Body of pancreas (tissue), 4 donors: ENCODE results near the gene KIDINS220. TPM values are rescaled to one million over a fixed set of nuclear protein-coding genes. Genes with fewer than 3 reads are reported as not detected.

Source experiments
- ATAC-seq: fragments of 150-250 bp; one replicate; pipeline ENCODE4 v1.9.1; 2016
- DNase-seq, 4 donors: peaks; one replicate each; pipeline ENCODE4 v3.0.0-alpha.2; 2019
- H3K27ac ChIP-seq, 4 donors: fragments of 200-600 bp; sonication (generic); 1 replicate in 3 of 4; 2 replicates in 1 of 4; pipeline versions ENCODE4 v1.5.1 to v1.6.1; 2016 to 2019; ENCODE audit warnings: mild to moderate bottlenecking in 1 of 4, mixed read lengths in 1 of 4, moderate library complexity in 1 of 4
- H3K27me3 ChIP-seq, 2 donors: fragments of 200-600 bp; sonication (generic); one replicate each; pipeline ENCODE4 v1.6.0; 2016; ENCODE audit warnings: mild to moderate bottlenecking in 1 of 2
- H3K36me3 ChIP-seq, 2 donors: fragments of 200-600 bp; sonication (generic); replicated peaks in 1 of 2; 2 replicates each; pipeline ENCODE4 v1.5.1; 2016; ENCODE audit warnings: low read depth in 2 of 2; ENCODE audit not compliant: insufficient read depth in 1 of 2
- H3K4me1 ChIP-seq: fragments of 200-600 bp; sonication (generic); one replicate; pipeline ENCODE4 v1.6.0; 2016
- H3K4me3 ChIP-seq, 2 donors: fragments of 200-600 bp; sonication (generic); 1 replicate in 1 of 2; 2 replicates in 1 of 2; pipeline ENCODE4 v1.5.1; 2016 to 2019
- H3K9me3 ChIP-seq, 3 donors: fragments of 200-600 bp; sonication (generic); 1 replicate in 2 of 3; 2 replicates in 1 of 3; pipeline ENCODE4 v1.5.1; 2016
- CTCF ChIP-seq, 7 experiments: fragments of 450-650 bp in 4 of 7; fragments of 200-600 bp in 3 of 7; sonication (generic) in 3 of 7; IDR thresholded peaks; one replicate each; pipeline ENCODE4 v1.5.1; 2016 to 2019; ENCODE audit warnings: antibody characterized with exemption in 7 of 7
- POLR2A ChIP-seq, 3 donors: fragments of 450-650 bp; IDR thresholded peaks; one replicate each; pipeline ENCODE4 v1.6.1; 2016; ENCODE audit warnings: antibody characterized with exemption in 3 of 3, mild to moderate bottlenecking in 2 of 3
- WGBS, 2 donors: methylation state at CpG; one replicate each; pipeline ENCODE4 v1.1.5; 2017; 5-methylcytosine and 5-hydroxymethylcytosine counted together
- intact Hi-C: fragments of 100-400 bp; cut with DNase I; formaldehyde crosslinking; loops from one replicate; pipeline ENCODE4 v1.15.1; 2023
- total RNA-seq, 2 donors: library from RNA; depleted of rRNA; stranded (reverse); fragments of >200 nt; gene quantifications; one replicate each; pipeline ENCODE4 v1.1.0, GENCODE V29; 2016

KIDINS220 gene
- total RNA-seq, 2 donors from 2014 or later = 43.6 to 45.2 TPM

- DNase-seq (no peak), ATAC-seq (no peak)
- intact Hi-C loops = no loop called here
- 81 to 86% methylated on average over 7 of the region's 7 CpGs for WGBS, 2 donors
- Histone ChIP-seq H3K27me3 (no peaks in the 10 kb centered on the region), H3K36me3 (peaks cover 0 to 8% of the 10 kb centered on the region in 2 donors), H3K9me3 (no peaks in the 10 kb centered on the region), H3K4me1 (no peaks in the 10 kb centered on the region), H3K4me3 (no peak overlapping the region), H3K27ac (no peak overlapping the region)
- no peak for TF ChIP-seq POLR2A (IDR thresholded peaks at IDR 0.05)
- TF ChIP-seq CTCF (IDR thresholded peaks at IDR 0.05) = no peak
These were observed 111.6 kb downstream of the KIDINS220 start for GRCh38 chr2:8725838-8726237.

GRCh38 chr2:8722986-8723385 lies 114.4 kb downstream of the KIDINS220 start:
- Histone ChIP-seq H3K9me3 (no peaks in the 10 kb centered on the region), H3K4me3 (no peak overlapping the region), H3K27ac (no peak overlapping the region), H3K27me3 (no peaks in the 10 kb centered on the region), H3K36me3 (no peaks in the 10 kb centered on the region), H3K4me1 (no peaks in the 10 kb centered on the region)
- ATAC-seq (no peak), DNase-seq (no peak)
- 86 to 92% methylated on average over 10 of the region's 10 CpGs for WGBS, 2 donors
- TF ChIP-seq CTCF (IDR thresholded peaks at IDR 0.05) (no peak), POLR2A (IDR thresholded peaks at IDR 0.05) (no peak)
- intact Hi-C loops = no loop called here

DNA sequence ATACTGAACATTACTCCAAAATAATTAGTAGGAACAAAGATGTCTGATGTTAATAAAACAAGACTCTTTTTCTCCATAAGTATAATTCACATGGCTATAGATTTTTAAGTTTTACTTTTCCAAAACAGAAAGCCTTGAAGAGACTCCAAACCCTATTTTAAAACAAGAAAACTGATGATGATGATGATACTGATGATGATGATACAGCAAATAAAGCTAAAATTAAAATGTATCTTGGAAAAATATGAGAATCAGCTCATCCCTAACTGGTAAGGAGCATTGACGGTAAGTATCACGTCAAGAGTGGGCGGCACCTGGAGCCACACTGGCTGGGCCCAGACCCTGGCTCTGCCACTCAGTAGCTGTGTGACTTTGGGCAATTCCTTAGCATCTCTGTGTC lies 116.0 kb downstream of the KIDINS220 start:
- no peaks in the 10 kb centered on the region for H3K4me1 ChIP-seq
- no peaks in the 10 kb centered on the region for H3K27me3 ChIP-seq
- H3K9me3 ChIP-seq = no peaks in the 10 kb centered on the region
- no peaks in the 10 kb centered on the region for H3K36me3 ChIP-seq
- ATAC-seq (no peak), DNase-seq (no peak)
- WGBS, 2 donors = 87 to 94% methylated on average over 3 of the region's 3 CpGs
- no peak overlapping the region for H3K27ac ChIP-seq
- intact Hi-C loops = no loop called here
- H3K4me3 ChIP-seq = no peak overlapping the region
- TF ChIP-seq CTCF (IDR thresholded peaks at IDR 0.05) = no peak
- no peak for TF ChIP-seq POLR2A (IDR thresholded peaks at IDR 0.05)

DNA sequence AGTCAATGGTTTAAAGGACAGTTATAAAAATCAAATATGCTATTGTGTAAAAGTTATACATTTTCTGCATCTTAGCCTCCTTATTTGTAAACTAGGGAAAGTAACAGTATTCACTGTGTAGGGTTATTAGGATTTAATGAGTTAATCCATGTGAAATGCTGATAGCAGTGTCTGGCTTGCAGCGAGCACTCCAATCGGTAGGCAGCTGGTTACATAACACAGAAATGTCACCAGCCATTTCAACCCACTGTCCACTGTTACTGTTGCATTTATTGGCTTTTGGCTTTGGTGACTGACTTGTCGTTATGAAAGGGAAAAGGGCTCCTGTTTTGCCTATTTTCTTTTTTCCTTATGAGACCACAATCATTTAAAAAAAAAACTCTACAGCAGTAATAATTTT lies 116.7 kb downstream of the KIDINS220 start:
- Histone ChIP-seq H3K27me3 (no peaks in the 10 kb centered on the region), H3K4me1 (no peaks in the 10 kb centered on the region), H3K9me3 (peaks cover 0 to 4% (median 0%) of the 10 kb centered on the region in 3 donors), H3K27ac (no peak overlapping the region), H3K36me3 (no peaks in the 10 kb centered on the region), H3K4me3 (no peak overlapping the region)
- WGBS, 2 donors = 14 to 19% methylated on average over 3 of the region's 3 CpGs
- TF ChIP-seq POLR2A (IDR thresholded peaks at IDR 0.05) (no peak), CTCF (IDR thresholded peaks at IDR 0.05) (no peak)
- ATAC-seq (no peak), DNase-seq (no peak)
- intact Hi-C loops = no loop called here

GRCh38 chr2:8719528-8719927 lies 117.9 kb downstream of the KIDINS220 start:
- H3K27me3 ChIP-seq = no peaks in the 10 kb centered on the region
- H3K4me1 ChIP-seq = no peaks in the 10 kb centered on the region
- H3K4me3 ChIP-seq = no peak overlapping the region
- peak; percentile 35 for ATAC-seq
- no peak overlapping the region for H3K27ac ChIP-seq
- H3K36me3 ChIP-seq = no peaks in the 10 kb centered on the region
- peak in 1 of 4 donors; percentile 9 for DNase-seq
- intact Hi-C loops = no loop called here
- peaks cover 0 to 6% (median 0%) of the 10 kb centered on the region in 3 donors for H3K9me3 ChIP-seq
- no peak for TF ChIP-seq POLR2A (IDR thresholded peaks at IDR 0.05)
- no peak for TF ChIP-seq CTCF (IDR thresholded peaks at IDR 0.05)
- 56 to 59% methylated on average over 3 of the region's 3 CpGs for WGBS, 2 donors
